Measurements from ENCODE around the gene POU2F2.

The POU2F2 gene

GRCh38 chr19:42168206-42168605 is 36.0 kb upstream of the POU2F2 start:
- no peak overlapping the region for H3K4me2 ChIP-seq (ENCODE audit: low read depth, low read length, poor library complexity, severe bottlenecking)

GRCh38 chr19:42166316-42166715 is 34.1 kb upstream of the POU2F2 start:
- Histone ChIP-seq H3K4me3 (ENCODE audit: insufficient read depth, low read length, poor library complexity, severe bottlenecking) (no peak overlapping the region), H2AFZ (ENCODE audit: low read depth, low read length, severe bottlenecking) (no peak overlapping the region), H4K20me1 (ENCODE audit: low read depth, low read length) (no peaks in the 10 kb centered on the region), H3K4me2 (ENCODE audit: low read depth, low read length, poor library complexity, severe bottlenecking) (no peak overlapping the region), H3K9me3 (ENCODE audit: insufficient read depth, low read length) (no peaks in the 10 kb centered on the region), H3K36me3 (ENCODE audit: low read length) (no peaks in the 10 kb centered on the region), H3K27ac (ENCODE audit: low read depth, low read length) (no peak overlapping the region), H3K9ac (ENCODE audit: low read length) (no peak overlapping the region), H3F3A (ENCODE audit: insufficient read depth) (no peaks in the 10 kb centered on the region), H3K27me3 (ENCODE audit: low read length) (no peaks in the 10 kb centered on the region), H3K79me2 (ENCODE audit: insufficient read depth, low read length) (no peaks in the 10 kb centered on the region), H3K9me2 (replicated peaks; ENCODE audit: insufficient read depth, low read length) (no peaks in the 10 kb centered on the region)
- TF ChIP-seq CTCF (IDR thresholded peaks at IDR 0.05; ENCODE audit: insufficient read depth, low read length, poor library complexity, severe bottlenecking): no peak
- TF ChIP-seq EZH2phosphoT487 (conservative IDR thresholded peaks at IDR 0.05; ENCODE audit: low read length): no peak

More at GRCh38 chr19:42168206-42168605, 36.0 kb upstream of the POU2F2 start:
- no peak overlapping the region for H3K9ac ChIP-seq (ENCODE audit: low read length)
- no peak overlapping the region for H3K4me3 ChIP-seq (ENCODE audit: insufficient read depth, low read length, poor library complexity, severe bottlenecking)
- TF ChIP-seq CTCF (IDR thresholded peaks at IDR 0.05; ENCODE audit: insufficient read depth, low read length, poor library complexity, severe bottlenecking) (no peak), EZH2phosphoT487 (conservative IDR thresholded peaks at IDR 0.05; ENCODE audit: low read length) (no peak)
- H3F3A ChIP-seq (ENCODE audit: insufficient read depth): no peaks in the 10 kb centered on the region
- no peaks in the 10 kb centered on the region for H3K79me2 ChIP-seq (ENCODE audit: insufficient read depth, low read length)
- H4K20me1 ChIP-seq (ENCODE audit: low read depth, low read length): no peaks in the 10 kb centered on the region
- H3K9me2 ChIP-seq (replicated peaks; ENCODE audit: insufficient read depth, low read length): no peaks in the 10 kb centered on the region
- no peaks in the 10 kb centered on the region for H3K9me3 ChIP-seq (ENCODE audit: insufficient read depth, low read length)
- H3K27ac ChIP-seq (ENCODE audit: low read depth, low read length): no peak overlapping the region
- H3K36me3 ChIP-seq (ENCODE audit: low read length): no peaks in the 10 kb centered on the region
- no peak overlapping the region for H2AFZ ChIP-seq (ENCODE audit: low read depth, low read length, severe bottlenecking)
- no peaks in the 10 kb centered on the region for H3K27me3 ChIP-seq (ENCODE audit: low read length)

- Histone ChIP-seq H4K20me1 (ENCODE audit: low read depth, low read length) (no peaks in the 10 kb centered on the region), H3F3A (ENCODE audit: insufficient read depth) (no peaks in the 10 kb centered on the region), H2AFZ (ENCODE audit: low read depth, low read length, severe bottlenecking) (no peak overlapping the region), H3K36me3 (ENCODE audit: low read length) (no peaks in the 10 kb centered on the region), H3K27me3 (ENCODE audit: low read length) (no peaks in the 10 kb centered on the region), H3K9me3 (ENCODE audit: insufficient read depth, low read length) (no peaks in the 10 kb centered on the region), H3K9ac (ENCODE audit: low read length) (no peak overlapping the region), H3K27ac (ENCODE audit: low read depth, low read length) (no peak overlapping the region), H3K79me2 (ENCODE audit: insufficient read depth, low read length) (no peaks in the 10 kb centered on the region), H3K9me2 (replicated peaks; ENCODE audit: insufficient read depth, low read length) (no peaks in the 10 kb centered on the region), H3K4me2 (ENCODE audit: low read depth, low read length, poor library complexity, severe bottlenecking) (no peak overlapping the region), H3K4me3 (ENCODE audit: insufficient read depth, low read length, poor library complexity, severe bottlenecking) (no peak overlapping the region)
- TF ChIP-seq EZH2phosphoT487 (conservative IDR thresholded peaks at IDR 0.05; ENCODE audit: low read length) (no peak), CTCF (IDR thresholded peaks at IDR 0.05; ENCODE audit: insufficient read depth, low read length, poor library complexity, severe bottlenecking) (no peak)
These were observed 32.9 kb upstream of the POU2F2 start for GRCh38 chr19:42165146-42165545.
